ENCODE measurements around the gene CFI. TPM values are rescaled to one million over a fixed set of nuclear protein-coding genes. Genes with fewer than 3 reads are reported as not detected.

The CFI gene
- total and polyA plus RNA-seq, 2 of the 8 experiments (the other 6 are each of a cell fraction or from before 2014, with no cell fraction given) = not detected

- no peak overlapping the region for H3K9ac ChIP-seq (replicated peaks in 1 of 4; ENCODE audit: extremely low read depth in 1 of 4, low read depth in 3 of 4, low read length in 3 of 4)
- H2BK12ac ChIP-seq (ENCODE audit: low read depth, low read length) = no peak overlapping the region
- no peak overlapping the region for H3K18ac ChIP-seq (ENCODE audit: extremely low read depth, low read length)
- no peaks in the 10 kb centered on the region for H3K9me3 ChIP-seq (ENCODE audit: insufficient read depth in 2 of 2, low read depth in 1 of 2, low read length in 1 of 2)
- no peak overlapping the region for H4K8ac ChIP-seq (ENCODE audit: extremely low read depth, insufficient read depth, low read length)
- 88% methylated on average over 5 of the region's 5 CpGs; no CpG with 5 or more reads in 1 of the 2 experiments for WGBS, 2 experiments (ENCODE audit: extremely low coverage in 1 of 2, insufficient coverage in 1 of 2, insufficient read length in 1 of 2, insufficient replicate concordance in 2 of 2, low coverage in 1 of 2, low lambda C conversion rate in 2 of 2, missing lambda C conversion rate in 1 of 2)
- H4K5ac ChIP-seq (ENCODE audit: insufficient read length, low read depth, low read length) = no peak overlapping the region
- H3K4me3 ChIP-seq (ENCODE audit: extremely low read depth in 1 of 4, insufficient read depth in 2 of 4, low read depth in 3 of 4, low read length in 4 of 4) = no peak overlapping the region
- no peak overlapping the region for H4K91ac ChIP-seq (replicated peaks; ENCODE audit: insufficient read length, low read length)
- H3K79me2 ChIP-seq (ENCODE audit: control insufficient read depth in 1 of 2, insufficient read depth in 2 of 2, low read length in 2 of 2) = no peaks in the 10 kb centered on the region
- no peak overlapping the region for H2BK20ac ChIP-seq (ENCODE audit: low read length)
- H2AFZ ChIP-seq (ENCODE audit: low read length) = no peak overlapping the region
- no peaks in the 10 kb centered on the region for H3K36me3 ChIP-seq (ENCODE audit: control insufficient read depth in 2 of 4, insufficient read depth in 4 of 4, low read length in 3 of 4)
- H2BK5ac ChIP-seq (ENCODE audit: low read depth, low read length) = no peak overlapping the region
- no peak overlapping the region for H2BK120ac ChIP-seq (replicated peaks; ENCODE audit: low read depth, low read length)
- POLR2A ChIA-PET (ENCODE audit: partially characterized antibody) = no interaction called here
- H3K27ac ChIP-seq (ENCODE audit: low read depth, low read length) = no peak overlapping the region
- H3K4me1 ChIP-seq (replicated peaks in 1 of 4; ENCODE audit: control insufficient read depth in 3 of 4, insufficient read depth in 4 of 4, low read length in 3 of 4) = no peaks in the 10 kb centered on the region
- no peak overlapping the region for H2AK5ac ChIP-seq (ENCODE audit: low read depth, low read length)
- no peak overlapping the region for H3K23ac ChIP-seq (ENCODE audit: insufficient read length)
- H2BK15ac ChIP-seq (ENCODE audit: low read length) = no peak overlapping the region
- H3K4me2 ChIP-seq (ENCODE audit: insufficient read depth in 1 of 2, low read depth in 2 of 2, low read length in 2 of 2) = no peak overlapping the region
- no peaks in the 10 kb centered on the region for H4K20me1 ChIP-seq (replicated peaks in 1 of 2; ENCODE audit: control insufficient read depth in 1 of 2, insufficient read depth in 2 of 2, low read length in 2 of 2)
- no peak overlapping the region for H3K56ac ChIP-seq (replicated peaks; ENCODE audit: insufficient read length, low read depth, low read length)
- H3K79me1 ChIP-seq (ENCODE audit: low read depth, low read length) = no peaks in the 10 kb centered on the region
- no peaks in the 10 kb centered on the region for H3K27me3 ChIP-seq (replicated peaks in 1 of 4; ENCODE audit: control insufficient read depth in 3 of 4, extremely low read depth in 1 of 4, insufficient read depth in 3 of 4, low read length in 3 of 4)
- no peak for DNase-seq (ENCODE audit: low read depth in 1 of 2, low spot score in 2 of 2)
- H3K23me2 ChIP-seq (ENCODE audit: low read depth, low read length) = no peaks in the 10 kb centered on the region
- no peak overlapping the region for H3K14ac ChIP-seq (ENCODE audit: insufficient read length)
- CTCF ChIA-PET (ENCODE audit: partially characterized antibody) = interaction anchor here (1.0 kb wide), 1 partner anchor 39 kb away, joined by 3 read pairs; no protein-coding TSS in a partner anchor
- no peak for FAIRE-seq
- no peak overlapping the region for H3K4ac ChIP-seq (replicated peaks; ENCODE audit: insufficient read length, low read depth, low read length)
- TF ChIP-seq KDM1A (IDR thresholded peaks at IDR 0.05; ENCODE audit: borderline replicate concordance, low read length) (no peak), CBX5 (IDR thresholded peaks at IDR 0.05; ENCODE audit: low read depth, low read length) (no peak), RFX5 (IDR thresholded peaks at IDR 0.05; ENCODE audit: borderline replicate concordance, low read depth, low read length) (no peak), PHF8 (conservative IDR thresholded peaks at IDR 0.05; ENCODE audit: low read depth, low read length) (no peak), SP4 (IDR thresholded peaks at IDR 0.05; ENCODE audit: low read length) (no peak), MAX (IDR thresholded peaks at IDR 0.05) (no peak), NRF1 (IDR thresholded peaks at IDR 0.05; ENCODE audit: low read depth, low read length) (no peak), SRF (IDR thresholded peaks at IDR 0.05; ENCODE audit: low read depth, low read length) (no peak), ZNF274 (IDR thresholded peaks at IDR 0.05; ENCODE audit: borderline replicate concordance, extremely low read depth, low read length) (no peak), SP1 (IDR thresholded peaks at IDR 0.05; ENCODE audit: low read depth, low read length) (no peak), POLR2AphosphoS5 (IDR thresholded peaks at IDR 0.05; ENCODE audit: low read depth, low read length) (no peak), RAD21 (IDR thresholded peaks at IDR 0.05 in 1 of 2, conservative IDR thresholded peaks at IDR 0.05 in 1 of 2; ENCODE audit: low read depth in 2 of 2, low read length in 2 of 2) (no peak), EZH2 (IDR thresholded peaks at IDR 0.05; ENCODE audit: low read depth, low read length, severe bottlenecking) (no peak), MAFK (IDR thresholded peaks at IDR 0.05; ENCODE audit: low read depth, low read length) (no peak)
These were observed 36.9 kb downstream of the CFI start for GRCh38 chr4:109764789-109765402.

All from H1 (cell line).